ENCODE measurements around the gene B4GALNT3.

Gene B4GALNT3

GRCh38 chr12:533718-534117, 74.0 kb downstream of the B4GALNT3 start:
- no peak overlapping the region for H3K4me3 ChIP-seq (ENCODE audit: control insufficient read depth, low read depth, low read length)
- DNase-seq (ENCODE audit: low read depth): no peak
- TF ChIP-seq, protein P1, sequence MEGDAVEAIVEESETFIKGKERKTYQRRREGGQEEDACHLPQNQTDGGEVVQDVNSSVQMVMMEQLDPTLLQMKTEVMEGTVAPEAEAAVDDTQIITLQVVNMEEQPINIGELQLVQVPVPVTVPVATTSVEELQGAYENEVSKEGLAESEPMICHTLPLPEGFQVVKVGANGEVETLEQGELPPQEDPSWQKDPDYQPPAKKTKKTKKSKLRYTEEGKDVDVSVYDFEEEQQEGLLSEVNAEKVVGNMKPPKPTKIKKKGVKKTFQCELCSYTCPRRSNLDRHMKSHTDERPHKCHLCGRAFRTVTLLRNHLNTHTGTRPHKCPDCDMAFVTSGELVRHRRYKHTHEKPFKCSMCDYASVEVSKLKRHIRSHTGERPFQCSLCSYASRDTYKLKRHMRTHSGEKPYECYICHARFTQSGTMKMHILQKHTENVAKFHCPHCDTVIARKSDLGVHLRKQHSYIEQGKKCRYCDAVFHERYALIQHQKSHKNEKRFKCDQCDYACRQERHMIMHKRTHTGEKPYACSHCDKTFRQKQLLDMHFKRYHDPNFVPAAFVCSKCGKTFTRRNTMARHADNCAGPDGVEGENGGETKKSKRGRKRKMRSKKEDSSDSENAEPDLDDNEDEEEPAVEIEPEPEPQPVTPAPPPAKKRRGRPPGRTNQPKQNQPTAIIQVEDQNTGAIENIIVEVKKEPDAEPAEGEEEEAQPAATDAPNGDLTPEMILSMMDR (IDR thresholded peaks at IDR 0.05; ENCODE audit: control insufficient read depth, insufficient read depth, low read depth, low read length, missing control alignments): no peak

DNA sequence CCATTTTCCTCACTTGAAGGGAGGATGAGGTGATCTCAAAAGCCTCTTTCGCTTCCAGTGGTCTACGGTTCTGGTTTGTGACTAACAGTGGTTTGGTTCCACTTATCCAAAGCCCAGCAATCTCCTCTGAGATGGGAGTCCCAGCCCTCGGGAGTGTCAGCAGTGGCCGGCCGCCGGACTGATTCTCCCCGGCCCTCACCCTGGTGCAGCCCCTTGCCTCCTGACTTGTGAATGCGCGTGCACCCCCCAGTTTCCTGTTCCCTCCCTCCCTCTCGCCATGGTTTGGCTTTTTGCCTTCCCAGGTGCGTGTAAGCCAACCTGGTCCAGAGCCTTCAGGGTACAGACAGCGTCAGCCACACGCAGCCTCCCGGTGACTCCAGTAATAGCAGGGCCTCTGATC, 74.5 kb downstream of the B4GALNT3 start:
- no peak for DNase-seq (ENCODE audit: low read depth)
- H3K4me3 ChIP-seq (ENCODE audit: control insufficient read depth, low read depth, low read length): no peak overlapping the region
- TF ChIP-seq, protein P1 (IDR thresholded peaks at IDR 0.05; ENCODE audit: control insufficient read depth, insufficient read depth, low read depth, low read length, missing control alignments): no peak

- TF ChIP-seq, protein P1 (IDR thresholded peaks at IDR 0.05; ENCODE audit: control insufficient read depth, insufficient read depth, low read depth, low read length, missing control alignments): no peak
- no peak for DNase-seq (ENCODE audit: low read depth)
- no peak overlapping the region for H3K4me3 ChIP-seq (ENCODE audit: control insufficient read depth, low read depth, low read length)
Observed at GRCh38 chr12:535396-535795, 75.7 kb downstream of the B4GALNT3 start.

- TF ChIP-seq, protein P1 (IDR thresholded peaks at IDR 0.05; ENCODE audit: control insufficient read depth, insufficient read depth, low read depth, low read length, missing control alignments): no peak
- no peak for DNase-seq (ENCODE audit: low read depth)
- no peak overlapping the region for H3K4me3 ChIP-seq (ENCODE audit: control insufficient read depth, low read depth, low read length)
Observed at GRCh38 chr12:536751-537245, 77.1 kb downstream of the B4GALNT3 start.

GRCh38 chr12:537772-538171, 78.0 kb downstream of the B4GALNT3 start:
- no peak overlapping the region for H3K4me3 ChIP-seq (ENCODE audit: control insufficient read depth, low read depth, low read length)
- TF ChIP-seq, protein P1 (IDR thresholded peaks at IDR 0.05; ENCODE audit: control insufficient read depth, insufficient read depth, low read depth, low read length, missing control alignments): no peak
- DNase-seq (ENCODE audit: low read depth): no peak

DNA sequence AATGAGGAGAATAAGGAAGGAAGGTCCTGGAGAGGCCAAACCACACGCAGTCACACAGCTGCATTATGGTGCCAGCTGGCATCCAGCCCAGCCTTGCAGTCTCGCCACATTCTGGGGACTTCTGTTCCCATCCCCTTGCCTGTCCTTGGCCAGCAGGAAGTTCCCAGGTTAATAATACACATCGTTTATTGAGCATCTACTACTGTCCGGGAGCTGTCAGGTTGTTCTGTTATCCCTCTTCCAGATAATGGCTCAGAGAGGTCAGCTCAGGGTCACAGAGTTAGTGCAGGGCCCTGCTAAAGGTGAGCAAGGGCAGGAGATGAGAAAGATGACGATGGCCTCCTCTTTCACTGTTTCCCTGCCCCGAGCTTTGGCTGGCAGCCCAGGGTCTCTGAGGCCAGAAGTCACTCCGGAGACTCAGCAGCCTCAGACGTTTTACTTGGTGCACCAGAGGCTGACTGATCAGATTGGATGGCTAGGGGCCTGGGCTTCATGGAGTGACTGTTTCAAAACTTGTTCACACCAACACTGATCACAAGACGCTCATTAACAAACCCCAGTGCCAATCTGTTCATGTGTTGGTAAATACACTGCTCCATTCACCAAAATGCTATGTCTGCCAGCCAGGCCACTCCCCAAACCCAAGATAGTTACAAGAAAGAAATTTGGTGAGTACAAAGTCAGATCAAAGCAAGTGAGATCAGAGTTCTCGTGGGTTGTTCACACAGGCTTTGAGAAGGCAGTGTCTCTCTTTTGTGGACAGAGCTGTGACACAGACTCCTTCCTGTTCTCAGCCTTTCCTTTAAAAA, 79.2 kb downstream of the B4GALNT3 start:
- H3K4me3 ChIP-seq (ENCODE audit: control insufficient read depth, low read depth, low read length): no peak overlapping the region
- TF ChIP-seq, protein P1 (IDR thresholded peaks at IDR 0.05; ENCODE audit: control insufficient read depth, insufficient read depth, low read depth, low read length, missing control alignments): no peak
- DNase-seq (ENCODE audit: low read depth): no peak
